HEK293 (cell line): ENCODE measurements around the gene CXCL8.

ENCODE experiments used
- CTCF ChIA-PET: fragments of 350-600 bp; formaldehyde crosslinking; extraction: SDS; loops from one replicate; lab custom pipeline; 2021; ENCODE audit warnings: antibody characterized with exemption; lab: Yijun Ruan, JAX
- POLR2A ChIA-PET: fragments of 300-600 bp; formaldehyde crosslinking; extraction: SDS; loops from one replicate; lab custom pipeline; 2020; ENCODE audit warnings: antibody characterized with exemption, inconsistent platforms; lab: Yijun Ruan, JAX
- H3K27ac ChIP-seq: fragments of 200-500 bp; sonication (Bioruptor generic); 2 replicates; pipeline ENCODE4 v1.5.1; 2014; ENCODE audit warnings: low read depth, low read length, control low read depth, inconsistent platforms; ENCODE audit errors: extremely low read depth
- H3K36me3 ChIP-seq, 2 experiments: fragments of 200-500 bp in 1 of 2; sonication (Bioruptor generic) in 1 of 2; 1 replicate in 1 of 2; 2 replicates in 1 of 2; pipeline ENCODE4 v1.5.1; 2014 to 2017; ENCODE audit warnings: inconsistent platforms in 2 of 2, low read length in 2 of 2; ENCODE audit not compliant: control insufficient read depth in 2 of 2, insufficient read depth in 1 of 2
- H3K4me1 ChIP-seq: fragments of 200-500 bp; sonication (Bioruptor generic); 2 replicates; pipeline ENCODE4 v1.5.1; 2014; ENCODE audit warnings: mild to moderate bottlenecking, low read length, inconsistent platforms; ENCODE audit not compliant: control insufficient read depth, insufficient read depth
- H3K4me3 ChIP-seq: 2 replicates; pipeline ENCODE4 v1.5.1; 2011; ENCODE audit warnings: low read depth, mild to moderate bottlenecking, control low read depth, low read length, moderate library complexity
- H3K9me3 ChIP-seq: fragments of 200-500 bp; sonication (Bioruptor generic); 2 replicates; pipeline ENCODE4 v1.5.1; 2014; ENCODE audit warnings: low read depth, low read length, inconsistent platforms; ENCODE audit not compliant: control insufficient read depth, insufficient read depth
- BCL11B ChIP-seq: fragments of 450-650 bp; formaldehyde crosslinking; IDR thresholded peaks from 2 replicates; pipeline ENCODE4 v1.5.1; 2016; ENCODE audit warnings: low read depth, missing biosample characterization, missing genetic modification characterization
- FEZF1 ChIP-seq: fragments of 450-650 bp; formaldehyde crosslinking; IDR thresholded peaks from 2 replicates; pipeline ENCODE4 v1.5.1; 2016; ENCODE audit warnings: missing biosample characterization, missing genetic modification characterization
- GLIS1 ChIP-seq: fragments of 450-650 bp; formaldehyde crosslinking; IDR thresholded peaks from 2 replicates; pipeline ENCODE4 v1.5.1; 2016; ENCODE audit warnings: missing biosample characterization, missing genetic modification characterization
- HOXC10 ChIP-seq: sonication (generic); formaldehyde crosslinking; IDR thresholded peaks from 2 replicates; pipeline ENCODE4 v1.8.1; 2023; ENCODE audit warnings: mild to moderate bottlenecking, missing genetic modification reagents
- KLF9 ChIP-seq: fragments of 450-650 bp; formaldehyde crosslinking; IDR thresholded peaks from 2 replicates; pipeline ENCODE4 v1.5.1; 2016; ENCODE audit warnings: missing biosample characterization, missing genetic modification characterization, low read depth
- SP7 ChIP-seq: fragments of 450-650 bp; formaldehyde crosslinking; IDR thresholded peaks from 2 replicates; pipeline ENCODE4 v1.5.1; 2016; ENCODE audit warnings: missing biosample characterization, missing genetic modification characterization
- YY2 ChIP-seq: fragments of 450-650 bp; formaldehyde crosslinking; IDR thresholded peaks from 2 replicates; pipeline ENCODE4 v1.5.1; 2016; ENCODE audit warnings: missing biosample characterization, missing genetic modification characterization
- ZBTB1 ChIP-seq: fragments of 450-650 bp; formaldehyde crosslinking; IDR thresholded peaks from 2 replicates; pipeline ENCODE4 v1.5.1; 2016; ENCODE audit warnings: missing biosample characterization, missing genetic modification characterization
- ZIC2 ChIP-seq: fragments of 450-650 bp; formaldehyde crosslinking; IDR thresholded peaks from 2 replicates; pipeline ENCODE4 v1.5.1; 2016; ENCODE audit warnings: missing biosample characterization, missing genetic modification characterization
- ZNF121 ChIP-seq: fragments of 450-650 bp; formaldehyde crosslinking; IDR thresholded peaks from 2 replicates; pipeline ENCODE4 v1.5.1; 2016; ENCODE audit warnings: missing biosample characterization, missing genetic modification characterization
- ZNF19 ChIP-seq: fragments of 450-650 bp; formaldehyde crosslinking; IDR thresholded peaks from 2 replicates; pipeline ENCODE4; 2016; ENCODE audit warnings: missing biosample characterization, missing genetic modification characterization, low read depth
- ZNF2 ChIP-seq: fragments of 450-650 bp; formaldehyde crosslinking; IDR thresholded peaks from 2 replicates; pipeline ENCODE4 v1.5.1; 2016; ENCODE audit warnings: missing biosample characterization, missing genetic modification characterization
- ZNF24 ChIP-seq: fragments of 450-650 bp; formaldehyde crosslinking; IDR thresholded peaks from 2 replicates; pipeline ENCODE4 v1.5.1; 2016; ENCODE audit warnings: missing biosample characterization, missing genetic modification characterization
- ZNF324 ChIP-seq: fragments of 450-650 bp; formaldehyde crosslinking; IDR thresholded peaks from 2 replicates; pipeline ENCODE4 v1.5.1; 2016; ENCODE audit warnings: missing biosample characterization, missing genetic modification characterization
- ZNF48 ChIP-seq: fragments of 450-650 bp; formaldehyde crosslinking; IDR thresholded peaks from 2 replicates; pipeline ENCODE4 v1.5.1; 2016; ENCODE audit warnings: missing biosample characterization, missing genetic modification characterization
- ZNF530 ChIP-seq: fragments of 450-650 bp; formaldehyde crosslinking; IDR thresholded peaks from 2 replicates; pipeline ENCODE4 v1.5.1; 2016; ENCODE audit warnings: low read depth, missing biosample characterization, missing genetic modification characterization
- ZNF544 ChIP-seq: fragments of 450-650 bp; formaldehyde crosslinking; IDR thresholded peaks from 2 replicates; pipeline ENCODE4 v1.5.0; 2017; ENCODE audit warnings: missing biosample characterization, missing genetic modification characterization
- ZNF623 ChIP-seq: fragments of 450-650 bp; formaldehyde crosslinking; IDR thresholded peaks from 2 replicates; pipeline ENCODE4 v1.5.1; 2016; ENCODE audit warnings: missing biosample characterization, missing genetic modification characterization
- ZNF658 ChIP-seq: fragments of 450-650 bp; formaldehyde crosslinking; IDR thresholded peaks from 2 replicates; pipeline ENCODE4; 2016; ENCODE audit warnings: missing biosample characterization, missing genetic modification characterization
- ZNF777 ChIP-seq: fragments of 450-650 bp; formaldehyde crosslinking; IDR thresholded peaks from 2 replicates; pipeline ENCODE4 v1.5.1; 2017; ENCODE audit warnings: missing biosample characterization, missing genetic modification characterization, borderline replicate concordance
- TF ChIP-seq, protein P1 (sequence below): fragments of 450-650 bp; formaldehyde crosslinking; IDR thresholded peaks from 2 replicates; pipeline ENCODE4 v1.5.1; 2016; ENCODE audit warnings: missing biosample characterization, missing genetic modification characterization, borderline replicate concordance
- TF ChIP-seq, protein P2 (sequence below): fragments of 450-650 bp; formaldehyde crosslinking; IDR thresholded peaks from 2 replicates; pipeline ENCODE4 v1.5.1; 2016; ENCODE audit warnings: missing biosample characterization, missing genetic modification characterization
- TF ChIP-seq, protein P3 (sequence below): fragments of 450-650 bp; formaldehyde crosslinking; IDR thresholded peaks from 2 replicates; pipeline ENCODE4 v1.5.1; 2016; ENCODE audit warnings: missing biosample characterization, missing genetic modification characterization
- TF ChIP-seq, protein P4 (sequence below): fragments of 450-650 bp; formaldehyde crosslinking; IDR thresholded peaks from 2 replicates; pipeline ENCODE4 v1.5.1; 2016; ENCODE audit warnings: missing biosample characterization, missing genetic modification characterization

CXCL8 gene

DNA sequence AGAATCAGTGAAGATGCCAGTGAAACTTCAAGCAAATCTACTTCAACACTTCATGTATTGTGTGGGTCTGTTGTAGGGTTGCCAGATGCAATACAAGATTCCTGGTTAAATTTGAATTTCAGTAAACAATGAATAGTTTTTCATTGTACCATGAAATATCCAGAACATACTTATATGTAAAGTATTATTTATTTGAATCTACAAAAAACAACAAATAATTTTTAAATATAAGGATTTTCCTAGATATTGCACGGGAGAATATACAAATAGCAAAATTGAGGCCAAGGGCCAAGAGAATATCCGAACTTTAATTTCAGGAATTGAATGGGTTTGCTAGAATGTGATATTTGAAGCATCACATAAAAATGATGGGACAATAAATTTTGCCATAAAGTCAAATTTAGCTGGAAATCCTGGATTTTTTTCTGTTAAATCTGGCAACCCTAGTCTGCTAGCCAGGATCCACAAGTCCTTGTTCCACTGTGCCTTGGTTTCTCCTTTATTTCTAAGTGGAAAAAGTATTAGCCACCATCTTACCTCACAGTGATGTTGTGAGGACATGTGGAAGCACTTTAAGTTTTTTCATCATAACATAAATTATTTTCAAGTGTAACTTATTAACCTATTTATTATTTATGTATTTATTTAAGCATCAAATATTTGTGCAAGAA is 2.3 kb downstream of the CXCL8 start:
- CTCF ChIA-PET: interaction anchor here (0.6 to 1.0 kb wide), 2 partner anchors 13 to 295 kb away, joined by 3 to 4 read pairs; no protein-coding TSS in a partner anchor
- no peaks in the 10 kb centered on the region; the same call in 1 of the 2 replicates for H3K4me1 ChIP-seq
- no peaks in the 10 kb centered on the region for H3K36me3 ChIP-seq
- H3K4me3 ChIP-seq: no peak overlapping the region
- no peaks in the 10 kb centered on the region for H3K9me3 ChIP-seq
- POLR2A ChIA-PET: no interaction called here
- no peak overlapping the region for H3K27ac ChIP-seq
- TF ChIP-seq FEZF1 (no peak), ZNF2 (tag by site-specific recombination) (no peak), ZNF658 (tag by site-specific recombination) (no peak), ZNF777 (tag by site-specific recombination) (no peak), ZNF19 (tag by site-specific recombination) (no peak), ZNF623 (tag by site-specific recombination) (no peak), ZNF530 (tag by site-specific recombination) (no peak), ZNF24 (no peak), SP7 (tag by site-specific recombination) (no peak), YY2 (no peak)
- TF ChIP-seq, protein P1, sequence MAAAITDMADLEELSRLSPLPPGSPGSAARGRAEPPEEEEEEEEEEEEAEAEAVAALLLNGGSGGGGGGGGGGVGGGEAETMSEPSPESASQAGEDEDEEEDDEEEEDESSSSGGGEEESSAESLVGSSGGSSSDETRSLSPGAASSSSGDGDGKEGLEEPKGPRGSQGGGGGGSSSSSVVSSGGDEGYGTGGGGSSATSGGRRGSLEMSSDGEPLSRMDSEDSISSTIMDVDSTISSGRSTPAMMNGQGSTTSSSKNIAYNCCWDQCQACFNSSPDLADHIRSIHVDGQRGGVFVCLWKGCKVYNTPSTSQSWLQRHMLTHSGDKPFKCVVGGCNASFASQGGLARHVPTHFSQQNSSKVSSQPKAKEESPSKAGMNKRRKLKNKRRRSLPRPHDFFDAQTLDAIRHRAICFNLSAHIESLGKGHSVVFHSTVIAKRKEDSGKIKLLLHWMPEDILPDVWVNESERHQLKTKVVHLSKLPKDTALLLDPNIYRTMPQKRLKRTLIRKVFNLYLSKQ (tag by site-specific recombination): no peak
- TF ChIP-seq, protein P2, sequence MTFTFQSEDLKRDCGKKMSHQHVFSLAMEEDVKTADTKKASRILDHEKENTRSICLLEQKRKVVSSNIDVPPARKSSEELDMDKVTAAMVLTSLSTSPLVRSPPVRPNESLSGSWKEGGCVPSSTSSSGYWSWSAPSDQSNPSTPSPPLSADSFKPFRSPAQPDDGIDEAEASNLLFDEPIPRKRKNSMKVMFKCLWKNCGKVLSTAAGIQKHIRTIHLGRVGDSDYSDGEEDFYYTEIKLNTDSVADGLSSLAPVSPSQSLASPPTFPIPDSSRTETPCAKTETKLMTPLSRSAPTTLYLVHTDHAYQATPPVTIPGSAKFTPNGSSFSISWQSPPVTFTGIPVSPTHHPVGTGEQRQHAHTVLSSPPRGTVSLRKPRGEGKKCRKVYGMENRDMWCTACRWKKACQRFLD (tag by site-specific recombination): no peak
- TF ChIP-seq, protein P3, sequence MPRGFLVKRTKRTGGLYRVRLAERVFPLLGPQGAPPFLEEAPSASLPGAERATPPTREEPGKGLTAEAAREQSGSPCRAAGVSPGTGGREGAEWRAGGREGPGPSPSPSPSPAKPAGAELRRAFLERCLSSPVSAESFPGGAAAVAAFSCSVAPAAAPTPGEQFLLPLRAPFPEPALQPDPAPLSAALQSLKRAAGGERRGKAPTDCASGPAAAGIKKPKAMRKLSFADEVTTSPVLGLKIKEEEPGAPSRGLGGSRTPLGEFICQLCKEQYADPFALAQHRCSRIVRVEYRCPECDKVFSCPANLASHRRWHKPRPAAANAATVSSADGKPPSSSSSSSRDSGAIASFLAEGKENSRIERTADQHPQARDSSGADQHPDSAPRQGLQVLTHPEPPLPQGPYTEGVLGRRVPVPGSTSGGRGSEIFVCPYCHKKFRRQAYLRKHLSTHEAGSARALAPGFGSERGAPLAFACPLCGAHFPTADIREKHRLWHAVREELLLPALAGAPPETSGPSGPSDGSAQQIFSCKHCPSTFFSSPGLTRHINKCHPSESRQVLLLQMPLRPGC (tag by site-specific recombination): no peak
- TF ChIP-seq, protein P4, sequence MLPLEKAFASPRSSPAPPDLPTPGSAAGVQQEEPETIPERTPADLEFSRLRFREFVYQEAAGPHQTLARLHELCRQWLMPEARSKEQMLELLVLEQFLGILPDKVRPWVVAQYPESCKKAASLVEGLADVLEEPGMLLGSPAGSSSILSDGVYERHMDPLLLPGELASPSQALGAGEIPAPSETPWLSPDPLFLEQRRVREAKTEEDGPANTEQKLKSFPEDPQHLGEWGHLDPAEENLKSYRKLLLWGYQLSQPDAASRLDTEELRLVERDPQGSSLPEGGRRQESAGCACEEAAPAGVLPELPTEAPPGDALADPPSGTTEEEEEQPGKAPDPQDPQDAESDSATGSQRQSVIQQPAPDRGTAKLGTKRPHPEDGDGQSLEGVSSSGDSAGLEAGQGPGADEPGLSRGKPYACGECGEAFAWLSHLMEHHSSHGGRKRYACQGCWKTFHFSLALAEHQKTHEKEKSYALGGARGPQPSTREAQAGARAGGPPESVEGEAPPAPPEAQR (tag by site-specific recombination): no peak

DNA sequence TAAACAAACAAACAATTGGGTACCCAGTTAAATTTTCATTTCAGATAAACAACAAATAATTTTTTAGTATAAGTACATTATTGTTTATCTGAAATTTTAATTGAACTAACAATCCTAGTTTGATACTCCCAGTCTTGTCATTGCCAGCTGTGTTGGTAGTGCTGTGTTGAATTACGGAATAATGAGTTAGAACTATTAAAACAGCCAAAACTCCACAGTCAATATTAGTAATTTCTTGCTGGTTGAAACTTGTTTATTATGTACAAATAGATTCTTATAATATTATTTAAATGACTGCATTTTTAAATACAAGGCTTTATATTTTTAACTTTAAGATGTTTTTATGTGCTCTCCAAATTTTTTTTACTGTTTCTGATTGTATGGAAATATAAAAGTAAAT is 2.9 kb downstream of the CXCL8 start:
- no peak for TF ChIP-seq HOXC10
- TF ChIP-seq ZNF324 (tag by site-specific recombination): no peak
- no peak for TF ChIP-seq KLF9
- TF ChIP-seq, protein P3 (tag by site-specific recombination): no peak
- no peak for TF ChIP-seq ZNF121 (tag by site-specific recombination)
- no peak for TF ChIP-seq ZNF48 (tag by site-specific recombination)
- no peak for TF ChIP-seq GLIS1 (tag by site-specific recombination)
- no peak for TF ChIP-seq ZNF530 (tag by site-specific recombination)
- TF ChIP-seq BCL11B (tag by site-specific recombination): no peak
- no peak for TF ChIP-seq ZNF544 (tag by site-specific recombination)
- no peak for TF ChIP-seq ZBTB1 (tag by site-specific recombination)
- no peak for TF ChIP-seq ZIC2
- TF ChIP-seq, all 188 proteins: peak for 0
- no peaks in the 10 kb centered on the region for H3K9me3 ChIP-seq
- H3K36me3 ChIP-seq: no peaks in the 10 kb centered on the region
- ChIA-PET CTCF (no interaction called here), POLR2A (no interaction called here)
- no peak overlapping the region for H3K27ac ChIP-seq
- no peaks in the 10 kb centered on the region; the same call in 1 of the 2 replicates for H3K4me1 ChIP-seq
- no peak overlapping the region for H3K4me3 ChIP-seq
